ENCODE measurements around the gene FAM83F. TPM values are rescaled to one million over a fixed set of nuclear protein-coding genes. Genes with fewer than 3 reads are reported as not detected.
"Not testable (repeated sequence)": the region's sequence is repeated elsewhere in the genome, so short reads cannot be mapped to it uniquely, and the experiment has no call there.

FAM83F gene
- 28.1 and 34.4 TPM in 2 replicates for total RNA-seq (2014; rRNA removed; shearing (Covaris generic))

- H3K4me3 ChIP-seq (ENCODE audit: insufficient read depth, low read depth, low read length), result peak within 1 kb of the TSS; percentile 75
- peak; percentile 99 for DNase-seq
- peaks cover 7% of the 10 kb centered on the region for H3K27me3 ChIP-seq (ENCODE audit: control insufficient read depth, insufficient read depth, low read length)
- H3K36me3 ChIP-seq (replicated peaks; ENCODE audit: control insufficient read depth, insufficient read depth, low read length), result no peaks in the 10 kb centered on the region
Measured at GRCh38 chr22:39994566-39995392, at the start of gene FAM83F. Gene FAM83F (plus strand): TSS chr22:39994954. CDS start chr22:39995043, 89 bp downstream.

- Histone ChIP-seq H3K36me3 (replicated peaks; ENCODE audit: control insufficient read depth, insufficient read depth, low read length) (no peaks in the 10 kb centered on the region), H3K27me3 (ENCODE audit: control insufficient read depth, insufficient read depth, low read length) (no peaks in the 10 kb centered on the region), H3K4me3 (ENCODE audit: insufficient read depth, low read depth, low read length) (no peak overlapping the region)
- no peak for DNase-seq
Measured at GRCh38 chr22:39946126-39946502, 48.6 kb upstream of the FAM83F start.

GRCh38 chr22:39946503-39947219, 48.1 kb upstream of the FAM83F start:
- DNase-seq, result no peak
- Histone ChIP-seq H3K4me3 (ENCODE audit: insufficient read depth, low read depth, low read length) (no peak overlapping the region), H3K36me3 (replicated peaks; ENCODE audit: control insufficient read depth, insufficient read depth, low read length) (no peaks in the 10 kb centered on the region), H3K27me3 (ENCODE audit: control insufficient read depth, insufficient read depth, low read length) (no peaks in the 10 kb centered on the region)

GRCh38 chr22:39947220-39948216, 47.2 kb upstream of the FAM83F start:
- Histone ChIP-seq H3K27me3 (ENCODE audit: control insufficient read depth, insufficient read depth, low read length) (no peaks in the 10 kb centered on the region), H3K4me3 (ENCODE audit: insufficient read depth, low read depth, low read length) (no peak overlapping the region)

GRCh38 chr22:39949964-39950737, 44.6 kb upstream of the FAM83F start:
- H3K36me3 ChIP-seq (replicated peaks; ENCODE audit: control insufficient read depth, insufficient read depth, low read length), result no peaks in the 10 kb centered on the region
- no peaks in the 10 kb centered on the region for H3K27me3 ChIP-seq (ENCODE audit: control insufficient read depth, insufficient read depth, low read length)
- no peak for DNase-seq
- no peak overlapping the region for H3K4me3 ChIP-seq (ENCODE audit: insufficient read depth, low read depth, low read length)

More at GRCh38 chr22:39947220-39948216, 47.2 kb upstream of the FAM83F start:
- H3K36me3 ChIP-seq (replicated peaks; ENCODE audit: control insufficient read depth, insufficient read depth, low read length), result no peaks in the 10 kb centered on the region
- DNase-seq, result no peak

GRCh38 chr22:39951603-39952293, 43.0 kb upstream of the FAM83F start:
- H3K36me3 ChIP-seq (replicated peaks; ENCODE audit: control insufficient read depth, insufficient read depth, low read length); H3K4me3 ChIP-seq (ENCODE audit: insufficient read depth, low read depth, low read length); DNase-seq; H3K27me3 ChIP-seq (ENCODE audit: control insufficient read depth, insufficient read depth, low read length): not testable (repeated sequence)

- Histone ChIP-seq H3K27me3 (ENCODE audit: control insufficient read depth, insufficient read depth, low read length) (no peaks in the 10 kb centered on the region), H3K36me3 (replicated peaks; ENCODE audit: control insufficient read depth, insufficient read depth, low read length) (no peaks in the 10 kb centered on the region), H3K4me3 (ENCODE audit: insufficient read depth, low read depth, low read length) (no peak overlapping the region)
- no peak for DNase-seq
Measured at GRCh38 chr22:39952347-39952746, 42.4 kb upstream of the FAM83F start.

- DNase-seq, result no peak
- Histone ChIP-seq H3K27me3 (ENCODE audit: control insufficient read depth, insufficient read depth, low read length) (no peaks in the 10 kb centered on the region), H3K4me3 (ENCODE audit: insufficient read depth, low read depth, low read length) (no peak overlapping the region), H3K36me3 (replicated peaks; ENCODE audit: control insufficient read depth, insufficient read depth, low read length) (no peaks in the 10 kb centered on the region)
Measured at GRCh38 chr22:39953101-39953500, 41.7 kb upstream of the FAM83F start.

GRCh38 chr22:39954584-39955055, 40.1 kb upstream of the FAM83F start:
- Histone ChIP-seq H3K27me3 (ENCODE audit: control insufficient read depth, insufficient read depth, low read length) (no peaks in the 10 kb centered on the region), H3K4me3 (ENCODE audit: insufficient read depth, low read depth, low read length) (no peak overlapping the region), H3K36me3 (replicated peaks; ENCODE audit: control insufficient read depth, insufficient read depth, low read length) (no peaks in the 10 kb centered on the region)
- DNase-seq, result no peak

- Histone ChIP-seq H3K36me3 (replicated peaks; ENCODE audit: control insufficient read depth, insufficient read depth, low read length) (no peaks in the 10 kb centered on the region), H3K27me3 (ENCODE audit: control insufficient read depth, insufficient read depth, low read length) (peaks cover 3% of the 10 kb centered on the region; the same call in 1 of the 2 replicates), H3K4me3 (ENCODE audit: insufficient read depth, low read depth, low read length) (no peak overlapping the region)
- no peak for DNase-seq
Measured at GRCh38 chr22:39955675-39956074, 39.1 kb upstream of the FAM83F start.

GRCh38 chr22:39956932-39957664, 37.7 kb upstream of the FAM83F start:
- H3K4me3 ChIP-seq (ENCODE audit: insufficient read depth, low read depth, low read length), result no peak overlapping the region
- no peak for DNase-seq
- H3K27me3 ChIP-seq (ENCODE audit: control insufficient read depth, insufficient read depth, low read length), result peaks cover 3% of the 10 kb centered on the region; the same call in 1 of the 2 replicates
- no peaks in the 10 kb centered on the region for H3K36me3 ChIP-seq (replicated peaks; ENCODE audit: control insufficient read depth, insufficient read depth, low read length)

GRCh38 chr22:39958009-39958711, 36.6 kb upstream of the FAM83F start:
- H3K4me3 ChIP-seq (ENCODE audit: insufficient read depth, low read depth, low read length), result no peak overlapping the region
- H3K27me3 ChIP-seq (ENCODE audit: control insufficient read depth, insufficient read depth, low read length), result peaks cover 3% of the 10 kb centered on the region; the same call in 1 of the 2 replicates
- no peaks in the 10 kb centered on the region for H3K36me3 ChIP-seq (replicated peaks; ENCODE audit: control insufficient read depth, insufficient read depth, low read length)
- DNase-seq, result no peak

Measured in H7 (cell line).